Measurements from ENCODE around the gene LHX5.

Gene LHX5

GRCh38 chr12:113477842-113478215 lies 6.2 kb upstream of the LHX5 start:
- H3K27ac ChIP-seq: no peak overlapping the region
- no peak for TF ChIP-seq ZFX (IDR thresholded peaks at IDR 0.05; ENCODE audit: borderline replicate concordance)
- no peak for TF ChIP-seq CTCF (IDR thresholded peaks at IDR 0.05)

GRCh38 chr12:113477171-113477841 lies 5.6 kb upstream of the LHX5 start:
- no peak overlapping the region for H3K27ac ChIP-seq
- TF ChIP-seq CTCF (IDR thresholded peaks at IDR 0.05) (no peak), ZFX (IDR thresholded peaks at IDR 0.05; ENCODE audit: borderline replicate concordance) (no peak)

- TF ChIP-seq ZFX (IDR thresholded peaks at IDR 0.05; ENCODE audit: borderline replicate concordance): no peak
- no peak for TF ChIP-seq CTCF (IDR thresholded peaks at IDR 0.05)
- no peak overlapping the region for H3K27ac ChIP-seq
These were observed 4.7 kb upstream of the LHX5 start for GRCh38 chr12:113476176-113476986.

GRCh38 chr12:113475451-113476175 lies 3.9 kb upstream of the LHX5 start:
- no peak overlapping the region for H3K27ac ChIP-seq
- TF ChIP-seq CTCF (IDR thresholded peaks at IDR 0.05) (no peak), ZFX (IDR thresholded peaks at IDR 0.05; ENCODE audit: borderline replicate concordance) (no peak)

GRCh38 chr12:113474635-113475436 lies 3.2 kb upstream of the LHX5 start:
- no peak overlapping the region for H3K27ac ChIP-seq
- TF ChIP-seq CTCF (IDR thresholded peaks at IDR 0.05): no peak
- TF ChIP-seq ZFX (IDR thresholded peaks at IDR 0.05; ENCODE audit: borderline replicate concordance): no peak

- TF ChIP-seq CTCF (IDR thresholded peaks at IDR 0.05) (no peak), ZFX (IDR thresholded peaks at IDR 0.05; ENCODE audit: borderline replicate concordance) (no peak)
- H3K27ac ChIP-seq: no peak overlapping the region
These were observed 2.3 kb upstream of the LHX5 start for GRCh38 chr12:113473942-113474341.
